Measurements from ENCODE around the gene SLC13A2.

DNA sequence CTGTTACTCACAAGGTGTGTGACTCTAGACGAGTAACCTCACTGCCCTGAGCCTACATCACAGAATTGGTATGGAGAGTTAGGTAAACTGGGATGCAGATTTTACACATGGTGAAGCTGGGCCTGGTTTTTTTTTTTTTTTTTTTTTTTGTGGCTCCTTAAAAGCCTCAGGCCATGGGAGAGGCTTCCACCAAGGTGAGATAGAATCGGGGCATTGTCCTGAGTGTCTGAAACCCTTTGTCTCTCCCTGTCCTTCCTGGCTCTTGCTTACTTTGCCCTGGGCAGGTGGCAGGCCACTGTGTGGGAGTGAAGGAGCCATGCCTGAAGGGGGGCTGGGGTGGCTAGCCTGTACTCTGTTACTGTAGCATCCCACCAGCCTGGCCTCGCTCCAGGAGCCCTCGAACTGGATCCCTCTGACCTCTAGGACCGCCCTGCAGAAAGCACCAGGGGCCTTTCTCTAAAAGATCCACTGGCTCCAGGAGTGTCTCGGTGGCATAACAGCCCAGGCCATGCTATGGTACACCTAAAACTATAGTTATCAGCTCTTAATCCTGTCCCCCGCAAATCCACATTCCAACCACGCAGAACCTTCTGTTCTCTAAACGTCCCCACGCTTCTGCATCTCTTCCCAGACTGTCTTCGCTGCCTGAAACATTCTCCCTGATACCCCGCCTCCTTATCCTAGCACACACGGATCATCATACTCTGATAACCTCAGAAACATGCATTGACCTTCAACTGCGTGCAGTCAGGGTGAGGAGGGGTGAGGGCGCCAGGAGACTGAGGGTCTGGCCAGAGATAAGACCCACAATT is 1.7 kb upstream of the SLC13A2 start:
- TF ChIP-seq CREB1 (IDR thresholded peaks at IDR 0.05; ENCODE audit: low read depth) (no peak), YY1 (IDR thresholded peaks at IDR 0.05; ENCODE audit: low read depth) (no peak), CEBPB (IDR thresholded peaks at IDR 0.05) (no peak), EP300 (IDR thresholded peaks at IDR 0.05; ENCODE audit: borderline replicate concordance) (no peak)
- TF ChIP-seq, protein P1, sequence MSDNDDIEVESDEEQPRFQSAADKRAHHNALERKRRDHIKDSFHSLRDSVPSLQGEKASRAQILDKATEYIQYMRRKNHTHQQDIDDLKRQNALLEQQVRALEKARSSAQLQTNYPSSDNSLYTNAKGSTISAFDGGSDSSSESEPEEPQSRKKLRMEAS (IDR thresholded peaks at IDR 0.05): no peak
